AML-193 (cell line): ENCODE results near the gene TEKT5.

ENCODE experiments used
- DNase-seq, 2 experiments: peaks; one replicate each; lab custom pipeline; 2025; lab: John Stamatoyannopoulos, UW

The TEKT5 gene

DNA sequence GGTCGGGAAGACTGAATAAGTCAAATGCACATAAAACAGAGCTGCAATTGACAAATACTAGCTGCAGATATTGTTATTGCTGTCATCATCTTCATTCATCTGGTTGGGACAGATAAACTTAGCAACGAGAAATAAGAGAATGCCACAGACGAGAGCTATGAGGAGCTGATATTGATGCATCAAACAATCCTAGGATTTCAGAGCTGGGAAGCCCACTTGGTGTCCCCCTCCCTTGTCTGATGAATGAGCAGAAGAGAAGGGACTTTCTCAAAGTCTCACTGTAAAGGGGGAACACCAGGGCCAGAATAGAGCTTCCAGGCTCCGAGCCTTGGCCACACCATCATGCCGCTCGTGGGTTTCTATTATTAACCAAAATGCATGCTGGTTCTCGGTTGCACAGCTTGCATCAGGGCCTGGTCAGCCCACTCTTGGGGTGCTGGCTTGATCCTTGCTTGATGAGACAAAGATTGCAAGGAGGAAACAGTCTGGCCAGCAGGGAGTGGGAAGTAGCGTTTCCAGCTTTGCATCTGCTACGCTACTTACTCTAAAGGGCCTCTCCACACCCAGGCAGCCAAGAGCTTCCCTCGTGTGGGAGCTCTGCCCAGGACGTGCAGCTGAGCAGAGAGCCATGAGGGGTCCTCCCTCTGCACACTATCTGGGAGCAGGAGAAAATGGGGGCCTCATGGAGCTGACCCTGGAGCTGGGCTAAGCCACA lies 85.9 kb downstream of the TEKT5 start:
- no peak for DNase-seq

DNA sequence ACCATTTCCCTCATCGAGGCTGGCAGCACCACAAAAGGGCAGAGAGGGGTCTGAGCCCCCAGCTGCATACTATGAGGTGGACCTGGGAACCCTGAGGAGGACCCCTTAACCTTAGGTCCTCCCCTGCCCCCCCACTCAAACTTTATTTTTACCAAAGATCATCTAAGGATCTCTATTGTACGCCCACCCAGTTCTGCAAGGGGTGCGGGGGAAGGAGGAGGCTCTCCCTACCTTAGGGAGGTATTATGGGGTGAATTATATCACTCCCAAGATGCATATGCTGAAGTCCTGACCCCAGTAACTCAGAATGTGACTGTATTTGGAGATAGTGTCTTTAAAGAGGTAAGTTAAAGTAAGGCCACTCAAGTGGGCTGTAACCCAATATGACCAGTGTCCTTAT lies 87.6 kb downstream of the TEKT5 start:
- DNase-seq = no peak

DNA sequence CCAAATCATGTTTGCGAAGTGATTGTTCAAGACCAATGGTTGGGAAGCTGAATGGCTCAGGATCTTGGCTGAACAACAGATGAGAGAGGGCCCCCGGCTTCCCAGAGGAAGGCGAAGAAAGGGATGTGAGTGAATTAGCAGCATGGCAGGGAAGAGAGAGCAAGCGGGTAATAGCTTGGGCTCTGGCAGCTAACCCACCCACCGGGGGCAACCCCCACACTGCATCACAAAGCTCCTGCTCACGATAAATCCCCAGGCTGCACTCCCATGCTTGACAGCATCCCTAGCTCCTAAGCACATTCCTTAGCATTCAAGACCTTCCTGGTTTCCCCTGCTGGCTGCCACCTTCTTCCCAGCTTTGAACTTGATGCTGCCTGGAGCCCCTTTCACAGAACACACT lies 88.1 kb downstream of the TEKT5 start:
- DNase-seq = no peak

DNA sequence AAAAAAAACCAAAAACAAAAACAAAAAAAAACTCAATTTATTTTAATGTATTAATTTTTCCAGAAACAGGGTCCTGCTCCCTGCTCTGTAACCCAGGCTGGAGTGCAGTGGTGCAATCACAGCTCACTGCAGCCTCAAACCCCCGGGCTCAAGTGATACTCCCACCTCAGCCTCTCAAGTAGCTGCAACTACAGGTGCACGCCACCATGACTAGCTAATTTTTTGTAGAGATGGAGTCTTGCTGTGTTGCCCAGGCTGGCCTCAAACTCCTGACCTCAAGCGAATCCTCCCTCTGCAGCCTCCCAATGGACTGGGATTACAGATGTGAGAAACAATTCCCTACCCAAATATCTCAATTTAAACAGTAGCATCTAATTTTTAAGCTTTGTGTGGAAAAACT lies 89.1 kb downstream of the TEKT5 start:
- no peak for DNase-seq

DNA sequence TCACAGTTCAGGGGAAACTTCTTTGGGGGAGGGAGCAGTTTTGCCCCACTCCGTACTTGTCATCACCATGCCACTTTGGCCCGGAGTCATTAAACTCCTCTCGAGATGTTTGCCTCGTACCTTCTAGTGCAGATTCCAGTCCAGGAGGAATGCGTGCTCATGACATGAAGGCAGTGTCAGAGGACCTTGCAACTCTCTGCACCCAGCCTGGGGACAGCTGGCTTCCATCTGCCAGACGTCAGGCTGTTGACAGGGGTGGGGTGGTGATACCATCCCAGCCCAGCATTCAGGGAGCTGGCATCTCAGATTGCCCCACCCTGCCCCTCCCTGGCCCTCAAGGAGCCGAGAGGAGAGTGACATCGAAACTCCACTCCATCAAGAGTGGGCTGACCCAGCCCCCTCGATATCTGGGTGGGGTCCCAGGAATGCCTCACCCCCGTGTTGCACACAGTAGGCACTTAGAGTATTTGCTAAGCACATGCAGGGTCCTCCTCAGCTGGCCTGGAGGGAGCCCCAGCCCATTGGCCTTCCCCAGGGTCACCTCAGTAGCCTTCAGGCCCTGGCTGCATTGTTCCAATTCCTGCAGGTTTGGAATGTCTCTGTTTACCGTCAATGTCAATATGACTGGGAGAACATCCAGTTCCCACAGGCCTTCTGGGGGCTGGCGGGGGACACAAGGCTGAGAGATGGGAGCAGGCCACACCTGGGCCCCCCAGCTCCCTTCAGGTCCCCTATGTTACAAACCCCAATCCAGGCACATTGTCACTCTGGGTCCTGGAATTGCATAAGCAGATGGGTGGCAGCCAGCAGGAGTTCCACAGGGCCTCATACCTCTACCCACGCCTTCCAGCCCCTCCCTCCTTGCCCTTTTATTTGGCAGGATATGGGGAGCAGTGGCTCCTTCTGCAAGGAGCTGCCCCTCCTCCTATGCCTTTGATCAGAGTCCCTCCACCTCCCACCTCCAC lies 93.0 kb downstream of the TEKT5 start:
- no peak for DNase-seq

DNA sequence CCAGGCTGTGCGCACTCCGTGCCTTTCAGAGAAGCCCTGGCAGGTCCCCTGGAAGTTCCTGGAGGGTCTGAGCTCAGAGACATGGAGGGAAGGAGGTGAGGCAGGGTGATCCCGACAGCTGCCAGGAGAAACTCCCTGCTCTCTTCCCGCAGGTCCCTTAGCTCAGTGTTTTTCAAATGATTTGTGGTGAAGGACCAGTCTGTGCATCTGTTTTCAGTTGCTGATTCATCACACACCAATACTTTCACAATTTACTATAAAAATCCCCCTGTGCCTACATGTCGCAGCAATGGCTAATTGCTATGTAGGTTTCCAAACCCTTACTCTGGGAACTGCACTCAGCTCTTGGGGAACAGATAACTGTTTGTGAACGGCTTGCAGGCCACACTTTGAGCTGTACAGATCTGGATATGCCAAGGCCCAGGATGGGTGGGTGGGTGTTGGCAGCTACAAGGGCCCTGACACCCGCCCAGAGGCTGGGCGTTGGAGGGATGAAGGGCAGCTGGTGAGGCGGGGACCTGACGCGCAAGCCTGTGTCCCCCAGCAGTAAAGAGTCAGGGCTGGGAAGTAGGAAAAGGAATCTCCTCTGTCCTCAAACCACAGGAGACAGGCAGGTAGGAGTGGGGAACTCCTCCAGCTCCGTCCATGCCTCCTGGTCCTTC lies 93.8 kb downstream of the TEKT5 start:
- DNase-seq = no peak

DNA sequence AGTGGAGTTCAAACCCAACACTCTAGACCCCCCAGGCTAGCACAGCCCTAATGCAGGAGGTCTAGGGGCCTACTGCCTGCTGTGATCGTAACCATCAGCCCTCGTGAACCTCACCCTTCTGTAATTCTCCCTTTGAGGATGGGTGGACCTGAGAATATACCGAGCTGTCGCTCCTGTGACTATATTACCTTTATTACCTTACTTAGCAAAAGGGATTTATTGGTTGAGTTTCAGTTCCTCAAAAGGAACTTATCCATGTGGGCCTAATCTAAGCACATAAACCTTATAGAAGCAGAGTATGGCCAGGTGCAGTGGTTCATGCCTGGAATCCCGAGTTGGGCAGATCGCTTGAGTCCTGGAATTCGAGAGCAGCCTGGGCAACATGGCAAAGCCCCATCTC lies 95.1 kb downstream of the TEKT5 start:
- no peak for DNase-seq

DNA sequence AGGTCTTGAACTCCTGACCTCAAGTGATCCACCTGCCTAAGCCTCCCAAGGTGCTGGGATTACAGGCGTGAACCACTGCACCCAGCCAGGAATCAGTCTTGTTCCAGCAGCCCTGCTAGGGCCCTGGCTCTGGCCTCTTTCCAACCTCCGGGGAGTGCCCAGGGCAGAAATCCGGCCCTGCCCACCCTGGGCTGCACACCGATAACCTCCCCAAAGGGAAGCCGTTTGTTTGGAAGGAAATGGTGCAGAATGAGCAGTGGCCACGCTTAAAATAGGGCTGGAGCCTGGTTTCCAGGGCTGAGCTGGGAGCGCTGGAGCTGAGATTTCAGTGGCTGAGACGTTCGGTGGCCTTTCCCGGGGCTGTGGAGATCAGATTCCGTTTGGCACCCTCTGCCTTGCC lies 96.6 kb downstream of the TEKT5 start:
- no peak for DNase-seq

DNA sequence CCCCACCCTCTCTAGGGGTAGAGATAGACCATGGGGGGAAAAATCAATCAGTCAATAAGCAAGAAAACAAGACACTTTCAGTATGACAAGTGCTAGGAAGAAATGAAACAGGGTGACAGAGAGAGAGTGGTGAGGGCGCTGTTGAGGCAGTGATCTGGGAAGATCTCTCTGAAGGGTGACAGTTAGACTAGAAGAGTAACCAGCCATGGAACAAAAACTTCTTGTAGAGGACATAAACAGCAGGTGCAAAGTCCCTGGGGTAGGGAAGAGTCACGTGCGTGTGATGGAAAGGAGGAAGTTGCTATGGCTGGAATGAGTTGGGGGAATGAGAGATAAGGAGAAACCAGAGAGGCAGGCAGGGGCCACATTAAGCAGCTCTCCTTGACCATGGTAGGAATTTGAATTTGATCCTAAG lies 97.5 kb downstream of the TEKT5 start:
- no peak for DNase-seq

DNA sequence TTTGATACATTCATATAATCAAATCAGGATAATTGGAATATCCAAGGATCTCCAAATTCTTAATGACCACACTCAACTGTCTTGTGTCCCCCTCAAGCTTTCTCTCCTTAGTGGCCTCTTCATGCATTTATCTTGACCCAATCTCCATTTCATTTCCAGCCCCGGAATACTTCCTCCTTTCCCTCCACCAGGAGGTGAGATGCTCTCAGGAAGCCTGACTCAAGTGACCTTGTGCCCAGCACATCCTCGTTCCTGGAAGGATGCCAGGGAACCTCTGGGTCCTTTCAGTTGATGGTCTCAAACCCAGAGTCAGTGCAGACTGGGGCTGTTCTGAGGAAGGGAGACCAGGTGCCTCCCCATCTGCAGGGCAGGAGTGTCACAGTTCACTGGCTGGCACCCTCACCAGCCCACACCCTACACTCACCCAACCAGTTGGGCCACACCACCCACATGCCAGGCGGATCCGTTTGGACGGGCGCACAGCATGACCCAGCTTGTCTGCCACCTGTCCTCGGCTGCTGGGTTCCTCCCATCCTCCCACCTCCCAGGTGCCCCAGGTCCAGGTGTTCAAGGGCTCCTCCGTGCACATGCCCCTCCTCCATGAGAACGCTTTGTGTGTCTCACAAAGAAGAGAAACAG lies 100.3 kb downstream of the TEKT5 start:
- no peak for DNase-seq

DNA sequence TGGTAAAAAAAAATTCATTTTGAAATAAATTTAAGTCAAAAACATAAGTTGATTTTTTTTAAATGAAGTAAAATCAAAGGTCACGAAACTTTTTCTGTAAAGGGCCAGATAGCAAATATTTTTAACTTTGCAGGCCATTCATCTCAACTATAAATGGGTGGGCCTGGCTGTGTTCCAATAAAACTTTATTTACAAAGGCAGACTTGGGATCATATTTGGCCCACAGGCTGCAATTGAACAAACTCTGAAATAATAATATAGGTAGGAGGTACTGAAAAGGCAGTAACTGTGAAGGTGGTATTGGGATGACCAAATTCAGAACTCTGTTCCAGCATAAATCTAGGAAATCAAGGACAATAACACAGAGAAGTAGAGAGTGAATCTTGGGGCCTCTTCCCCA lies 102.1 kb downstream of the TEKT5 start:
- no peak for DNase-seq

DNA sequence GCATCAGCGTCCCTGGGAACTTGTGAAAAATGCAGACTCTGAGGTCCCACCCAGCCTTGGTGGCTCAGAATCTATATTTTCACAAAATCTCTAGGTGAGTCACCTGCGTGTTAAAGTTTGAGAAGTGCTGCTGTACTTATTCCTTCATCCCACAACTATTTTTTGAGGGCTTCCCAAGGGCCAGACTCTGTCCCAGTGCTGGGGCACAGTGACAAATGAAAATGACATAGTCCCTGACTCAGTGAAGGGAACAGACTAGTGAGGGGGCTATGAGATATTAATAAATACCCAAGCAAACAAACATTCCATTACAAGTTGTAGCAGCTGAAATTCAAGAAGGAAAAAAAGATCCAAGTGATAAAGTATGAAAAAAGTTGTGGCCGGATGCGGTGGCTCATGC lies 104.4 kb downstream of the TEKT5 start:
- no peak for DNase-seq

DNA sequence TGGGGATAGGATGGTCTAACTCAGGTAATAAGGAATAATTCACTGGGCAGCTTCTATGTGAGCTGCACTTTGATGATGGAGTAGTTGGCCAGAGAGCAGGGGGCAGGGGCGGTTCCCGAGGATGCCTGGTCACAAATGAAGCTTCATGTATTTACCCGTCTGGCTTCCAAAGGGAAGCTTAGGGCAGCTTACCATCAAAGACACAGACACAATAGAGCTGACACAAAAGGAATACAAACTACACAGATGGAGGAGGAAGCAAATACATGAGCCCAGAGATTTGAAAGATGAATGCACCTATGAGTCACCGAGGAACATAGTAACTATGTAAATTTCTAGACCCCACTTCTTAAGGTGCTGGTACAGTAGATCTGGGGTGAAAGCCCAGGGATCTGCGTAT lies 105.6 kb downstream of the TEKT5 start:
- no peak for DNase-seq

DNA sequence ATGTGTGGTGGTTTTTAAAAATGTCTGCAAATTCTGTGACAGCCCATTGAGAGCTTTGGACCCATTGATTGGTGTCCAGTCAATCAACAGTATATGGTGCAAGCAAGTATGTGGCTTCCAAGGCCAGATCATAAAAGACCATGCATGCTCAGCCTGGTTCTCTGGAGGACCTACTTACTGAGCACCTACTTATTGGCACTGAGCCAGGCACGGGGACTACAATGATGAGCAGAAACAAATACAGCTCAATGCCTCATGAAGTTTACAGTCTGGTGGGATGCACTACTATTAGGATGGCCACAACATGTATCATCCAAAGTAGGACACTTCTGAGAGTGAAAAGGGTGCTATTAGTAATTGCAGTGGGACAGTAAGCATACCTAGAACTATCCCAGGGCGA lies 107.1 kb downstream of the TEKT5 start:
- DNase-seq = no peak

DNA sequence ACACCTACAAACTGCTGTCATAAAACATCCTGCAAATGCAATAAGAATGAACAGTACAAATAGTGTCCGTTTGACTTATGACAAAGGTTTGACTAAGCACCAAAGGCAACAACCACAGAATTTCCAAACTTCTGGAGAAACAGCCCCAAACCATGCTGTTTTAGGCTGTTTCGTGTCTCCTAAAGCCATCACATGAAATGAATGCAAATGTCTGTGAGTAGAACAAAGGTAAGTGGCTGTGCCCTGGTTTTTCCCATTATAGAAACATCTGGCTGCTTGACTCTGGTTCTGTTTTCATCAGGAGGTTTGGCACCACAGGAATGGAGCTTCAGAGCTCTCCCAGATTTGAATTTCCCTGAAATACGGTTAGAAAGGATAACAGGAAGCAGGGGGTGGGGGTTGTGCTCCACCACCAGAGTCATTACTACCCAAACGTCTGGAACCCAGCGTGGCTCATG lies 109.7 kb downstream of the TEKT5 start:
- DNase-seq = no peak

DNA sequence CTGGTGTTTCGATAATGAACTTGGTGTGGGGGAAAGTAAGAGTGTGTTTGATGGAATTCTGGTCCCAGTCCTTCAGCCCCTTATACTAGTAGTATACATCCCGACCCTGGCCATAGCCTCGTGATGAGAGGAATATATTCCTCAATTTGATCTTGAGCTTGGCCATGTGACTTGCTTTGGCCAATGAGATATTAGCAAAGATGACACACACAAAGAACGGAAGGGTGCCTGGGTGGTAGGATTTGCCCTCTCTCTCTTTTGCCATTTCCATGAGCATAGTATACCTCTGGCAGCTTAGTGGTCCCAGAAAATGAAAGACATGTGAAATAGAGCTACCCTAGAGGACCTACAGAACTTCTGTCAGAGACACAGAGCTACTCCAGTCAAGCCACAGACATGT lies 111.5 kb downstream of the TEKT5 start:
- DNase-seq = no peak

DNA sequence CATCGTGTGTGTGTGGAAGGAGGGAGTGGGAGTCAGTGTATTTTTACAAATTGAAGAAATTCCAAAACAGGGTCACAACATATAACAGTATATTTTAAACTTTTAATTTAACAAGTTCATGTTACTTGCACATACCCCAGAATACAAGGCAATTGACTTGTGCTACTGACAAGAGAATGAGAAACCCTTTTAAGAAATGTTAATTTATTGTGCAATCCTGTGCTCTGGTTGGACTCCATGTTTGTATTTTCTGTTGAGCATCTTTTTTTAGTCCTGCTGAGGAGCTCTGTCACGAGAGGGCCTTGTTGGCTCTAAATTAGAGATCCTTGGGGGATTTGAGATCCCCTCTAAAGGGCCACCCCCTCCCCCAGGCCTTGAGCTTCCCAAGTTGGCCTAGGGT lies 113.2 kb downstream of the TEKT5 start:
- no peak for DNase-seq

DNA sequence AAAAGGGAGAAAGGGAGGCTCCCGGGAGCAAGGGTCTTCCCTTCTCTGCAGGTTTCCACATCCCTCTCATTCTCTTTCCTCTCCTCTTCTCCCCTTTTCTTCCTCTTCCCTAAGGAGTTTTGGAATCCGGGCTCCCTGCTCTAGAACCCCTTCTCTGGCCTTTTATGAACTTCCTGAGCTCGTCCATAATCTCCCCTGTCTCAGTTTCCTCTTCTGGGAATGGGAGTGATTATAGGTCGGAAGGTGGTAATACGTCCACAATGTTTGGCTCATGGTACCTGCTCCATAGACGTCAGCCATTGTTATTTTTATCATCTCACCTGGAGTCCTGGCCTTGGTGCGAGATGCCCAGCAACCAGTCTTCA lies 113.9 kb downstream of the TEKT5 start:
- DNase-seq = no peak

DNA sequence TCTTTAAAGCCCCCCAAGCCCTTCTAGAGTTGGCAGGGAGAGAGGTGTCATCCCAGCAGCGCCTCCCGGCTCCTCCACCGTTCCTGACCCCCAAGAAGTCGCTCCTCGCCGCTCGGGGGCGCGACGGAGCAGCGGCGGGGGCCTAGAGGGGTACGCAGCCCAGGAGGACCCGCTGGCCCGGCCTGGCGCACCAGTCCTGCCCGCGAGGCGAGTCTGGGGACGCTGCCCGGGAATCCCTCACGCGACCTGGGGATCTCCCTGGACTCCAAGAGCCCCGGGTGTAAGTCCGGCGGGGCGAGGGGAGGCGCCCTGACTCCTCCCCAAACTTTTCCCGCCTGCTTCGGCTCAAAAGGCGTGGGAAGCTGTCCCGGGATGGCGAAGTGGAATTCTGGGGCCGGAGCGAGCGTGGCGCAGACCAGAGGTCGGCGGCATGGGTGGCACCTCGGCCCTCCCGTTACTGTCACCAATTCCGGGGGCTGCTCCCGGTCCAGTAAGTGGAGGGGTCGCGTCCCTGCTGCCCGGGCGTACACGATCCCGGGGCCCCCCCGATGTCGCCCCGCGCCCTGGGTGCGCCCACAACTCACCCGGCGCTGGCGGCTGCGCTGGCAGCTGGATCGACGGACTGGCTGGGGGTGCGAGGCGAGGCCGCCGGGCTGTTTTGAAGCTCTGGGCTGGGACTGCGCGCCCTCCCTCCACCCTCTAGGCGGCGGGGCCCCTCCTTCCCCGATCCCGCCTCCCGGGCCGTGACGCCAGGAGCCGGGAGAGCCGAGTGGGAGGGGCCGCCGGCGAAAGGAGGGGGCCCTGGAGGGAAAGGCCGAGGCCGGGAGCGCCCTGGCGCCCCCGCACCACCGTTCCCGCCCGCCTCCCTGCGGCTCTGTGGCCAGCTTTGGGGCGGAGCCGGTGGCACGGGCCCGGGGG lies 114.5 kb downstream of the TEKT5 start, which contains the start of gene EMP2:
Gene EMP2, minus strand, starts transcription at position 634 of the 918 bp plus-strand sequence. CDS start 32,981 bp downstream, outside the sequence.
- no peak for DNase-seq

DNA sequence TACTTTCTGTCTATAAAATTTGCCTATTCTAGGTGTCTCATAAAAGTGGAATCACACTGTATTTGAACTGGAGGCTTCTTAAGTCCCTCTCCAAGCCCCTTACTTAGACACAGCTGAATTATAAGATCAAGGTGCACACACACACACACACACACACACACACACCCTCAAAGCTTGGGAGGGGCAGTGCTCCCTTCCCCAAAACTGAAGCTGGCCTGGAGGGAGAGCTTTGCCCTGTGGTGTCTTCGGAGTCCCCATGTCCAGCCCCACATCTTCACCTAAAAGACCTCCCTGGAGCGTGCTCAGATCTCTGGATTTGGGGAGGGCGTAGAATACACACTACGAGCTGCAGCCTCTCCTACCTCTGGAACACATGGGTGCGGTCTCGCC lies 115.2 kb downstream of the TEKT5 start:
- no peak for DNase-seq
